GM13977 (cell line): ENCODE results near the gene KIF20A.

Experiments
- DNase-seq: peaks from one replicate; pipeline ENCODE4 v3.0.0; 2012; ENCODE audit warnings: low spot score
- CTCF ChIP-seq: IDR thresholded peaks from 2 replicates; pipeline ENCODE4 v1.5.1; 2012; ENCODE audit warnings: mild to moderate bottlenecking, control low read depth; ENCODE audit not compliant: insufficient read depth; ENCODE audit errors: extremely low read depth, missing control alignments
- in situ Hi-C: fragments of 300-500 bp; cut with MboI; formaldehyde crosslinking; loops from one replicate; pipeline ENCODE4 v1.12.0; 2022; ENCODE audit warnings: low sequenced_read_pairs, low pct_unique_long_range_greater_than_20kb, mixed read lengths, inconsistent platforms; ENCODE audit not compliant: unreplicated experiment

Gene KIF20A

GRCh38 chr5:138178516-138179276 is at the start of gene KIF20A, which contains the start of gene BRD8:
Gene KIF20A, plus strand, starts transcription at chr5:138179112. Its CDS starts 569 bp downstream, at chr5:138179681.
Gene BRD8, minus strand, starts transcription at chr5:138178630. Its CDS starts 16 bp downstream, at chr5:138178614.
- DNase-seq = peak; percentile 88
- no peak for TF ChIP-seq CTCF
- in situ Hi-C loops = loop anchor here (25.0 kb wide), 1 partner anchor 234 kb away; no protein-coding TSS in a partner anchor

- DNase-seq = no peak
- in situ Hi-C loops = no loop called here
- no peak for TF ChIP-seq CTCF
These were observed 49.6 kb upstream of the KIF20A start for GRCh38 chr5:138129347-138129746.

- TF ChIP-seq CTCF = no peak
- in situ Hi-C loops = loop anchor here (5.0 kb wide), 1 partner anchor 55 kb away; no protein-coding TSS in a partner anchor
- no peak for DNase-seq
These were observed 46.4 kb upstream of the KIF20A start for GRCh38 chr5:138132543-138132942.

GRCh38 chr5:138138949-138139780 is 39.7 kb upstream of the KIF20A start, which contains the start of gene NME5:
Gene NME5, minus strand, starts transcription at chr5:138139428. Its CDS starts 648 bp downstream, at chr5:138138780.
- TF ChIP-seq CTCF = no peak
- peak; percentile 82 for DNase-seq

GRCh38 chr5:138139781-138140090 is 39.2 kb upstream of the KIF20A start:
- no peak for DNase-seq

More at GRCh38 chr5:138138949-138139780, 39.7 kb upstream of the KIF20A start, which contains the start of gene NME5:
- in situ Hi-C loops = no loop called here

More at GRCh38 chr5:138139781-138140090, 39.2 kb upstream of the KIF20A start:
- TF ChIP-seq CTCF = no peak
- in situ Hi-C loops = no loop called here
